HCT116 (cell line): Measurements from ENCODE around the gene RHEB. TPM values are rescaled to one million over a fixed set of nuclear protein-coding genes. Genes with fewer than 3 reads are reported as not detected.

Experiments
- ATAC-seq: fragments of 200-7000 bp; cut with Tn5 transposase; 2 replicates; pipeline ENCODE4 v1.9.1; 2020; ENCODE audit warnings: mild to moderate bottlenecking, moderate library complexity
- BruUV-seq: library from RNA; stranded (reverse); fragments of 400-500 nt; replicated peaks from 2 replicates; lab custom pipeline; 2021; lab: Mats Ljungman, UMichigan
- CTCF ChIA-PET: fragments of 300-600 bp; sonication (Branson Sonifier 250); formaldehyde crosslinking; loops from one replicate; lab custom pipeline; 2021; ENCODE audit warnings: antibody characterized with exemption; lab: Charles Lee
- POLR2A ChIA-PET: fragments of 300-600, 350-600 bp; sonication (Branson Sonifier 250); formaldehyde crosslinking; loops from one replicate; lab custom pipeline; 2021; ENCODE audit warnings: antibody characterized with exemption; lab: Charles Lee
- RAD21 ChIA-PET, 2 experiments: fragments of 300-600 bp; sonication (Branson Sonifier 250); formaldehyde crosslinking; loops; one replicate each; lab custom pipeline; 2023; ENCODE audit warnings: low total read pairs in 2 of 2; ENCODE audit not compliant: uncharacterized antibody in 2 of 2, unreplicated experiment in 2 of 2, low non-redundant PET in 1 of 2; lab: Charles Lee
- DNase-seq: peaks from one replicate; pipeline ENCODE4 v3.0.0-alpha.2; 2010; ENCODE audit warnings: low read depth, low spot score
- H2AFZ ChIP-seq: fragments of 200-600 bp; shearing (Covaris generic), sonication (generic); 2 replicates; pipeline ENCODE4 v1.6.1; 2017; ENCODE audit warnings: low read depth, mixed run types, mixed read lengths, antibody characterized with exemption, low read length; ENCODE audit not compliant: poor library complexity, severe bottlenecking
- H3K27ac ChIP-seq: 2 replicates; pipeline ENCODE4 v1.5.1; 2012; ENCODE audit warnings: low read depth, low read length
- H3K27me3 ChIP-seq: fragments of 200-600 bp; sonication (generic); 2 replicates; pipeline ENCODE4 v1.6.1; 2016; ENCODE audit warnings: mixed run types, low read length, mixed read lengths; ENCODE audit not compliant: insufficient read depth
- H3K36me3 ChIP-seq, 2 experiments: fragments of 200-500 bp in 1 of 2; fragments of 200-600 bp in 1 of 2; sonication (Bioruptor generic) in 1 of 2; sonication (generic) in 1 of 2; 2 replicates each; pipeline versions ENCODE4 v1.5.1 to v1.6.1; 2014 to 2016; ENCODE audit warnings: low read length in 2 of 2, inconsistent platforms in 1 of 2, mixed read lengths in 1 of 2, mixed run types in 1 of 2; ENCODE audit not compliant: insufficient read depth in 2 of 2, control insufficient read depth in 1 of 2
- H3K4me1 ChIP-seq, 2 experiments: fragments of 200-600 bp in 1 of 2; sonication (generic) in 1 of 2; 2 replicates each; pipeline versions ENCODE4 v1.5.1 to v1.6.1; 2012 to 2017; ENCODE audit warnings: low read length in 2 of 2, inconsistent platforms in 1 of 2, mild to moderate bottlenecking in 1 of 2, mixed read lengths in 1 of 2, mixed run types in 1 of 2, moderate library complexity in 1 of 2; ENCODE audit not compliant: insufficient read depth in 2 of 2, control insufficient read depth in 1 of 2
- H3K4me2 ChIP-seq: fragments of 200-600 bp; sonication (generic); 2 replicates; pipeline ENCODE4 v1.6.1; 2017; ENCODE audit warnings: mixed run types, low read length, mixed read lengths
- H3K4me3 ChIP-seq, 2 experiments: fragments of 200-600 bp in 1 of 2; sonication (generic) in 1 of 2; replicated peaks in 1 of 2; 2 replicates each; pipeline ENCODE4 v1.5.1; 2011 to 2016; ENCODE audit warnings: low read length in 2 of 2, control low read depth in 1 of 2, low read depth in 1 of 2, mild to moderate bottlenecking in 1 of 2, mixed read lengths in 1 of 2, mixed run types in 1 of 2
- H3K79me2 ChIP-seq: fragments of 200-600 bp; sonication (generic); 2 replicates; pipeline ENCODE4 v1.6.1; 2017; ENCODE audit warnings: mild to moderate bottlenecking, mixed run types, low read length, moderate library complexity, mixed read lengths; ENCODE audit not compliant: insufficient read depth
- H3K9ac ChIP-seq: fragments of 200-600 bp; sonication (generic); 2 replicates; pipeline ENCODE4 v1.6.1; 2016; ENCODE audit warnings: low read length, mixed read lengths
- H3K9me2 ChIP-seq: fragments of 200-600 bp; sonication (generic), shearing (Covaris generic); 2 replicates; pipeline ENCODE4 v1.6.1; 2017; ENCODE audit warnings: mixed run types, mild to moderate bottlenecking, moderate library complexity; ENCODE audit not compliant: insufficient read depth
- H3K9me3 ChIP-seq, 2 experiments: fragments of 200-500 bp in 1 of 2; fragments of 200-600 bp in 1 of 2; sonication (Bioruptor generic) in 1 of 2; sonication (generic) in 1 of 2; 2 replicates each; pipeline ENCODE4 v1.6.1; 2014 to 2017; ENCODE audit warnings: low read length in 2 of 2, mixed read lengths in 2 of 2, inconsistent platforms in 1 of 2, low read depth in 1 of 2, mild to moderate bottlenecking in 1 of 2, mixed run types in 1 of 2, moderate library complexity in 1 of 2; ENCODE audit not compliant: control insufficient read depth in 1 of 2, insufficient read depth in 1 of 2
- H4K20me1 ChIP-seq: fragments of 200-600 bp; sonication (generic), shearing (Covaris generic); 2 replicates; pipeline ENCODE4 v1.6.1; 2017; ENCODE audit warnings: mixed run types, mild to moderate bottlenecking, moderate library complexity; ENCODE audit not compliant: insufficient read depth
- CBX3 ChIP-seq: IDR thresholded peaks from 2 replicates; pipeline ENCODE4 v1.6.1; 2012; ENCODE audit warnings: low read depth
- CEBPB ChIP-seq: IDR thresholded peaks from 2 replicates; pipeline ENCODE4 v1.6.1; 2012; ENCODE audit warnings: low read depth
- ELF1 ChIP-seq: IDR thresholded peaks from 2 replicates; pipeline ENCODE4 v1.6.1; 2012; ENCODE audit warnings: low read depth, borderline replicate concordance
- MAX ChIP-seq: IDR thresholded peaks from 2 replicates; pipeline ENCODE4 v1.6.1; 2012
- TCF7L2 ChIP-seq: IDR thresholded peaks from 2 replicates; pipeline ENCODE4 v1.7.0; 2011; ENCODE audit warnings: borderline replicate concordance, inconsistent platforms; ENCODE audit not compliant: insufficient read depth, insufficient read length; ENCODE audit errors: extremely low read depth
- intact Hi-C: fragments of 100-400 bp; cut with micrococcal nuclease; formaldehyde crosslinking; loops from 2 replicates; pipeline ENCODE4 v1.10.0; 2022
- total RNA-seq: library from RNA; stranded (reverse); gene quantifications from one replicate; pipeline ENCODE4 v1.2.1, GENCODE V29; 2021; ENCODE audit not compliant: unreplicated experiment

The RHEB gene
- total RNA-seq, 1 experiment from 2014 or later = 114 TPM

- Histone ChIP-seq H3K79me2 (peaks cover 100% of the 10 kb centered on the region), H2AFZ (no peak overlapping the region), H3K4me2 (no peak overlapping the region), H3K9ac (no peak overlapping the region), H3K4me1 (peaks cover 15 to 41% of the 10 kb centered on the region in 2 experiments), H3K9me2 (no peaks in the 10 kb centered on the region), H3K36me3 (peaks cover 12 to 31% of the 10 kb centered on the region in 2 experiments; a peak in 3 of 4 replicates), H3K4me3 (no peak overlapping the region), H3K27me3 (no peaks in the 10 kb centered on the region), H3K9me3 (no peaks in the 10 kb centered on the region), H4K20me1 (0 out of 2 replicates have a peak, but pooled peaks cover 2% of the 10 kb centered on the region), H3K27ac (no peak overlapping the region)
- ChIA-PET RAD21 (no interaction called here), POLR2A (interaction anchor here (1.6 kb wide), 1 partner anchor 22 kb away, joined by 4 read pairs; no protein-coding TSS in a partner anchor), CTCF (no interaction called here)
- no peak for ATAC-seq
- intact Hi-C loops = no loop called here
- TF ChIP-seq MAX (no peak), ELF1 (no peak)
- DNase-seq = no peak
- no TSS peak for BruUV-seq
Observed at GRCh38 chr7:151481650-151482505, 37.8 kb downstream of the RHEB start.

GRCh38 chr7:151477867-151478266, 41.8 kb downstream of the RHEB start:
- intact Hi-C loops = no loop called here
- Histone ChIP-seq H3K79me2 (peaks cover 100% of the 10 kb centered on the region), H4K20me1 (peaks cover 2% of the 10 kb centered on the region; the same call in 1 of the 2 replicates), H3K4me3 (no peak overlapping the region), H3K27me3 (no peaks in the 10 kb centered on the region), H2AFZ (no peak overlapping the region), H3K9me2 (no peaks in the 10 kb centered on the region), H3K4me2 (no peak overlapping the region), H3K9ac (no peak overlapping the region), H3K27ac (no peak overlapping the region), H3K9me3 (no peaks in the 10 kb centered on the region), H3K4me1 (peaks cover 0 to 2% of the 10 kb centered on the region in 2 experiments; a peak in 3 of 4 replicates), H3K36me3 (peaks cover 0 to 17% of the 10 kb centered on the region in 2 experiments; a peak in 2 of 4 replicates)
- ChIA-PET POLR2A (no interaction called here), CTCF (no interaction called here), RAD21 (no interaction called here)
- TF ChIP-seq CEBPB (peak; percentile 28; the same call in 1 of the 2 replicates), TCF7L2 (no peak), CBX3 (no peak)
- ATAC-seq (no peak), DNase-seq (no peak)
- no TSS peak for BruUV-seq
